GM12875 (cell line): ENCODE data around the gene PM20D1.

Experiments used
- H3K4me3 ChIP-seq: one replicate; pipeline ENCODE4 v1.5.1; 2011; ENCODE audit warnings: low read depth, low read length, control low read depth
- TF ChIP-seq, protein P1 (sequence below): IDR thresholded peaks from 2 replicates; pipeline ENCODE4 v1.5.1; 2011; ENCODE audit warnings: low read depth, mild to moderate bottlenecking, control low read depth, inconsistent platforms, low read length, moderate library complexity, borderline replicate concordance; ENCODE audit not compliant: insufficient read depth

The PM20D1 gene

GRCh38 chr1:205851993-205852392, 2.1 kb upstream of the PM20D1 start:
- H3K4me3 ChIP-seq, result no peak overlapping the region
- TF ChIP-seq, protein P1, sequence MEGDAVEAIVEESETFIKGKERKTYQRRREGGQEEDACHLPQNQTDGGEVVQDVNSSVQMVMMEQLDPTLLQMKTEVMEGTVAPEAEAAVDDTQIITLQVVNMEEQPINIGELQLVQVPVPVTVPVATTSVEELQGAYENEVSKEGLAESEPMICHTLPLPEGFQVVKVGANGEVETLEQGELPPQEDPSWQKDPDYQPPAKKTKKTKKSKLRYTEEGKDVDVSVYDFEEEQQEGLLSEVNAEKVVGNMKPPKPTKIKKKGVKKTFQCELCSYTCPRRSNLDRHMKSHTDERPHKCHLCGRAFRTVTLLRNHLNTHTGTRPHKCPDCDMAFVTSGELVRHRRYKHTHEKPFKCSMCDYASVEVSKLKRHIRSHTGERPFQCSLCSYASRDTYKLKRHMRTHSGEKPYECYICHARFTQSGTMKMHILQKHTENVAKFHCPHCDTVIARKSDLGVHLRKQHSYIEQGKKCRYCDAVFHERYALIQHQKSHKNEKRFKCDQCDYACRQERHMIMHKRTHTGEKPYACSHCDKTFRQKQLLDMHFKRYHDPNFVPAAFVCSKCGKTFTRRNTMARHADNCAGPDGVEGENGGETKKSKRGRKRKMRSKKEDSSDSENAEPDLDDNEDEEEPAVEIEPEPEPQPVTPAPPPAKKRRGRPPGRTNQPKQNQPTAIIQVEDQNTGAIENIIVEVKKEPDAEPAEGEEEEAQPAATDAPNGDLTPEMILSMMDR, result no peak

DNA sequence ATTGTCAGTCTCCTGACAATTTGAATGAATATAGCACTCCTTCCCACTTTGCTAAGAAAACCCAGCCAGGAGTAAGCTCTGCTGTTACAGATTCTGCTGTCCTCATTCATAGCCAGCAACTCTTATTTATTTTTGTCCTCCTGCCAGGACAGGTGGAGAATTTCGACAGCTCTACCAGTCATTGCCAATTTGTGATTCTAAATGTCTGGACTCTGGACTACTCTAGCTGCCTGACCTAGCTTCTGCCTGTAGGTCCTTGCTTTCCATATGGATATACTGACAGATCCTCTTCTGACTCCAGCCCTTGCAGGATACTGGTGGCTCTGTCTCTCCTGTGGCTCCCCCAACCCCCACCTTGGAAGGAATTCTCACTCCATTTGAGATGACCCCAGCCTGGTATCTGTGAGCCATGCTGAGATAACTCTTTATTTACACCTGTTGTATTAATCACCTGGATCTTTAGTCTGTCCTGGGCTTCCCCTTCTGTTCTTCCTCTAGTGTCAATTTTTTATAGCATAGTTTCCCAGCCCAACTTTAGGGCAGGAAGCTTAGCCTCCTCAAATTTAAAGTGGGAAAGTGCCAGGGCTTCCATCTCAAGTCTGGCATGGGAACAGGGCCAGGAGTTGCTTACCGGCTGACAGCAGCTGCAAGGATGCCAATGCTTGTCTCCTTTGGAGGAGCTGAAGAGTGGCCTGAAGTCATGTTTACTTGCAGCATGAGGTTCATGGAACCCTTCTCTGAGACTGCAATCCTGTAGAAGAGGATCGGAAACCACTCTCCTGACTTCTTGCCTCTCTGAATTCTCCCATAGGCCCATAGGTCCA, 6.7 kb downstream of the PM20D1 start:
- TF ChIP-seq, protein P1, result no peak
- H3K4me3 ChIP-seq, result no peak overlapping the region

DNA sequence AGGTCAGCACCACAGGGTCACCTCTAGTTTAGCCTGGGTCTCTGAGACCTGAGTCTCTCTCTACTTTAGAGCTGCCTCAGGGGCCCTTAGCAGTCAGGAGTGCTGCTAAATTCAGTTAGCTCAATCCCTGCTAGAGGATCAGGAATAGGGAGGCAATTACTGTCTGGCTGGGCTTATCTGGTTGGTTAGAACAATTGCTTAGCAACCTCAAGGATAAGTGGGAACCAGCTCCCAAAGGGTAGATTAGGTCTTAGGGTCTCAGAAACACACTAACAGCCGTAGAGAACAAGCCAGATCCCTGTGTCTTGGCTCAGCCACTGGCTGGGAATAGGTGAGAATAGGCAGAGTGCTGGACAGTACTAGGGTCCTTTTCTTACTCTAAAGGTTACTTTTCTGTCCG, 7.7 kb downstream of the PM20D1 start:
- no peak overlapping the region for H3K4me3 ChIP-seq
- TF ChIP-seq, protein P1, result no peak

DNA sequence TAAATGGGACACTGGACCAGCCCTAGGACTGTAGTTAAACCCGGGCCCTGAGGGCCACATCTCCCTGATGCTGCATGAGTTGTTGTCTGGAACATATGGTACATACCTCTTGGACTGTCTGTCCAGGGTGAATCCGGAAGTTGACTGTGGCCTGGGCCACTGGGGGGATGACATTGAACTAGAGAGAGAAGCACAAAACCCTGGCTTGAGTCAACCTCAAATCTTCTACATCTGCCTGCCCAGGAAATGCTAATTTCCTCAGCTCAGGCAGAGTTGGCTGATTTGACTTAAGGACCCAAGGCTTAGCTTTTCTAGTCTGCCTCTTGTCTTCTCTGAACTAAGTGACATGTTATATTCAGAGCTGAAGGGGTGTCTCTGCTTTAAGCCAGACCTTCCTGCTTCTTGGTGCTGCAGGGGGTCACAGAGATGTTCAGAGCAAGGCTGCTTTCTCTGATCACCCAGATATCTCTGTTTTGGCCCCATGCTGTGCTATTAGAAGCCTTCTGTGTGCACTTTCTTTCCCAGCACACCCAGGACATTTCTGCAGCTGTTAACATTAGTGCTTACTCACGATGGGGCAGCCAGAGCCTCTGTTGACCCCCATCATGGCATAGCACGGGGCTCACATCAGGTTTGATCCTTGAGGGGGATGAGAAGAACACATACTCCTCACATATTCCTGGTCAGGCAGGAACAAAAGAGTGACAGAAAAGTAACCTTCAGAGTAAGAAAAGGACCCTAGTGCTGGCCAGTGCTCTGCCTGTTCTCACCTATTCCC, 9.6 kb downstream of the PM20D1 start:
- TF ChIP-seq, protein P1, result no peak
- H3K4me3 ChIP-seq, result no peak overlapping the region

GRCh38 chr1:205837382-205837970, 12.5 kb downstream of the PM20D1 start:
- TF ChIP-seq, protein P1, result no peak
- H3K4me3 ChIP-seq, result no peak overlapping the region

- TF ChIP-seq, protein P1, result no peak
- H3K4me3 ChIP-seq, result no peak overlapping the region
Observed at GRCh38 chr1:205834751-205835150, 15.2 kb downstream of the PM20D1 start.

- TF ChIP-seq, protein P1, result no peak
- H3K4me3 ChIP-seq, result no peak overlapping the region
Observed at GRCh38 chr1:205832326-205832751, 17.6 kb downstream of the PM20D1 start.
